Keratinocyte (primary cell): ENCODE results near the gene PDS5B. TPM values are rescaled to one million over a fixed set of nuclear protein-coding genes. Genes with fewer than 3 reads are reported as not detected.
A peak's percentile ranks its signal among the peaks of the same experiment; 100 is the strongest.

ENCODE experiments used
- DNase-seq: peaks from one replicate; pipeline ENCODE4 v3.0.0-alpha.2; 2011; ENCODE audit warnings: low read depth, missing footprints, low spot score
- FAIRE-seq: peaks from 2 replicates; lab custom pipeline; 2011; peaks lifted over from hg19 to GRCh38; lab: Jason Lieb, UNC
- H2AFZ ChIP-seq: 2 replicates; pipeline ENCODE4 v1.6.0; 2012; ENCODE audit warnings: low read length, control low read depth, inconsistent platforms; ENCODE audit not compliant: control insufficient read depth
- H3K27ac ChIP-seq: 2 replicates; pipeline ENCODE4 v1.5.1; 2011; ENCODE audit warnings: low read length; ENCODE audit not compliant: control insufficient read depth, insufficient read depth
- H3K27me3 ChIP-seq: 3 replicates; pipeline ENCODE4 v1.6.0; 2011; ENCODE audit warnings: low read length; ENCODE audit not compliant: control insufficient read depth, insufficient read depth; ENCODE audit errors: extremely low read depth
- H3K36me3 ChIP-seq, 2 experiments: 2 replicates in 1 of 2; 3 replicates in 1 of 2; pipeline ENCODE4 v1.5.1; 2011; ENCODE audit warnings: low read length in 2 of 2, mild to moderate bottlenecking in 1 of 2; ENCODE audit not compliant: control insufficient read depth in 2 of 2, insufficient read depth in 2 of 2; ENCODE audit errors: extremely low read depth in 1 of 2
- H3K4me1 ChIP-seq: 3 replicates; pipeline ENCODE4 v1.5.1; 2011; ENCODE audit warnings: low read length; ENCODE audit not compliant: control insufficient read depth, insufficient read depth; ENCODE audit errors: extremely low read depth
- H3K4me2 ChIP-seq: 3 replicates; pipeline ENCODE4 v1.6.0; 2011; ENCODE audit warnings: low read depth, low read length; ENCODE audit not compliant: control insufficient read depth, insufficient read depth; ENCODE audit errors: extremely low read depth
- H3K4me3 ChIP-seq, 3 experiments: fragments of 200-600 bp in 1 of 3; sonication (generic) in 1 of 3; 2 replicates in 2 of 3; 3 replicates in 1 of 3; pipeline ENCODE4 v1.5.1; 2011 to 2016; ENCODE audit warnings: low read length in 3 of 3, mild to moderate bottlenecking in 3 of 3, control low read depth in 2 of 3, inconsistent platforms in 1 of 3, low read depth in 1 of 3, mixed read lengths in 1 of 3, mixed run types in 1 of 3, moderate library complexity in 1 of 3; ENCODE audit not compliant: control insufficient read depth in 2 of 3, insufficient read depth in 2 of 3; ENCODE audit errors: extremely low read depth in 1 of 3
- H3K79me2 ChIP-seq: 2 replicates; pipeline ENCODE4 v1.6.0; 2012; ENCODE audit warnings: low read length; ENCODE audit not compliant: control insufficient read depth, insufficient read depth
- H3K9ac ChIP-seq: 3 replicates; pipeline ENCODE4 v1.6.0; 2011; ENCODE audit warnings: low read length; ENCODE audit not compliant: control insufficient read depth, insufficient read depth; ENCODE audit errors: extremely low read depth
- H3K9me1 ChIP-seq: 3 replicates; pipeline ENCODE4 v1.6.0; 2011; ENCODE audit warnings: low read length; ENCODE audit not compliant: control insufficient read depth, insufficient read depth; ENCODE audit errors: extremely low read depth
- H3K9me3 ChIP-seq: 2 replicates; pipeline ENCODE4 v1.5.1; 2012; ENCODE audit warnings: low read depth, low read length; ENCODE audit not compliant: control insufficient read depth
- H4K20me1 ChIP-seq: 3 replicates; pipeline ENCODE4 v1.6.0; 2011; ENCODE audit warnings: low read length; ENCODE audit not compliant: control insufficient read depth, insufficient read depth; ENCODE audit errors: extremely low read depth
- CTCF ChIP-seq, 3 experiments: IDR thresholded peaks in 1 of 3; conservative IDR thresholded peaks in 1 of 3; optimal IDR thresholded peaks in 1 of 3; 2 replicates in 2 of 3; 3 replicates in 1 of 3; pipeline versions ENCODE3 to v1.5.1; 2011; ENCODE audit warnings: low read length in 3 of 3, mild to moderate bottlenecking in 3 of 3, moderate library complexity in 2 of 3, control low read depth in 1 of 3, inconsistent platforms in 1 of 3; ENCODE audit not compliant: insufficient read depth in 2 of 3; ENCODE audit errors: extremely low read depth in 1 of 3
- EZH2 ChIP-seq: IDR thresholded peaks from one replicate; pipeline ENCODE4 v1.6.1; 2012; ENCODE audit warnings: inconsistent platforms, mild to moderate bottlenecking, low read length, moderate library complexity
- dilution Hi-C: fragments of 300-500 bp; cut with MboI; formaldehyde crosslinking; loops from one replicate; pipeline ENCODE4 v1.7.0; 2020; ENCODE audit warnings: low sequenced_read_pairs; ENCODE audit not compliant: extremely low pct_ligation_motif_present
- polyA plus RNA-seq, 5 experiments: library from polyadenylated mRNA; depleted of rRNA in 3 of 5; stranded (reverse) in 3 of 5; stranded (forward) in 1 of 5; unstranded in 1 of 5; fragments of >200 nt; gene quantifications; 1 replicate in 1 of 5; 2 replicates in 3 of 5; 3 replicates in 1 of 5; pipeline versions ENCODE4 v1.2.1 to v1.2.3, GENCODE V29; 2011 to 2012; ENCODE audit warnings: missing spikeins in 2 of 5, low read depth in 1 of 5, low replicate concordance in 1 of 5

The PDS5B gene
- polyA plus RNA-seq, 1 donor (not counting 4 experiments of a cell fraction or from before 2014, with no cell fraction given) = 6.9 TPM

- no peaks in the 10 kb centered on the region for H3K79me2 ChIP-seq
- DNase-seq = no peak
- H3K4me3 ChIP-seq = no peak overlapping the region
- dilution Hi-C loops = no loop called here
- H3K4me2 ChIP-seq = peak overlapping the region; percentile 78
- H3K4me1 ChIP-seq = peaks cover 17% of the 10 kb centered on the region
- TF ChIP-seq EZH2 (no peak), CTCF (optimal IDR thresholded peaks at IDR 0.05 in 1 of 3, IDR thresholded peaks at IDR 0.05 in 1 of 3, conservative IDR thresholded peaks at IDR 0.05 in 1 of 3; ENCODE audit: extremely low read depth in 1 of 3, insufficient read depth in 2 of 3, low read length in 3 of 3) (no peak)
- H3K9me1 ChIP-seq = no peaks in the 10 kb centered on the region
- no peaks in the 10 kb centered on the region for H3K9me3 ChIP-seq
- peak overlapping the region; percentile 54 for H3K27ac ChIP-seq
- H2AFZ ChIP-seq = peak overlapping the region; percentile 39
- H3K27me3 ChIP-seq = no peaks in the 10 kb centered on the region
- no peak for FAIRE-seq
- H3K36me3 ChIP-seq = no peaks in the 10 kb centered on the region
- no peak overlapping the region for H3K9ac ChIP-seq
- H4K20me1 ChIP-seq = no peaks in the 10 kb centered on the region
Measured at GRCh38 chr13:32824061-32824460, 237.8 kb downstream of the PDS5B start.

- H3K36me3 ChIP-seq = no peaks in the 10 kb centered on the region
- H3K27me3 ChIP-seq = no peaks in the 10 kb centered on the region
- H3K9me3 ChIP-seq = no peaks in the 10 kb centered on the region
- no peaks in the 10 kb centered on the region for H3K9me1 ChIP-seq
- H3K4me1 ChIP-seq = peaks cover 23% of the 10 kb centered on the region
- FAIRE-seq (peak; percentile 94), DNase-seq (peak; percentile 78)
- no peaks in the 10 kb centered on the region for H3K79me2 ChIP-seq
- no peaks in the 10 kb centered on the region for H4K20me1 ChIP-seq
- H3K4me3 ChIP-seq = no peak overlapping the region
- dilution Hi-C loops = no loop called here
- peak overlapping the region; percentile 31 for H2AFZ ChIP-seq
- H3K27ac ChIP-seq = peak overlapping the region; percentile 63
- H3K4me2 ChIP-seq = peak overlapping the region; percentile 78
- TF ChIP-seq CTCF (optimal IDR thresholded peaks at IDR 0.05 in 1 of 3, IDR thresholded peaks at IDR 0.05 in 1 of 3, conservative IDR thresholded peaks at IDR 0.05 in 1 of 3; ENCODE audit: extremely low read depth in 1 of 3, insufficient read depth in 2 of 3, low read length in 3 of 3) (no peak), EZH2 (no peak)
- peak overlapping the region; percentile 6 for H3K9ac ChIP-seq
Measured at GRCh38 chr13:32824675-32825074, 238.4 kb downstream of the PDS5B start.
